Measurements from ENCODE around the gene TUBB1.

Gene TUBB1

GRCh38 chr20:58990651-58991445 is 28.4 kb upstream of the TUBB1 start:
- peak; percentile 29 for DNase-seq

GRCh38 chr20:58991715-58992114 is 27.5 kb upstream of the TUBB1 start:
- DNase-seq, result peak; percentile 17

DNA sequence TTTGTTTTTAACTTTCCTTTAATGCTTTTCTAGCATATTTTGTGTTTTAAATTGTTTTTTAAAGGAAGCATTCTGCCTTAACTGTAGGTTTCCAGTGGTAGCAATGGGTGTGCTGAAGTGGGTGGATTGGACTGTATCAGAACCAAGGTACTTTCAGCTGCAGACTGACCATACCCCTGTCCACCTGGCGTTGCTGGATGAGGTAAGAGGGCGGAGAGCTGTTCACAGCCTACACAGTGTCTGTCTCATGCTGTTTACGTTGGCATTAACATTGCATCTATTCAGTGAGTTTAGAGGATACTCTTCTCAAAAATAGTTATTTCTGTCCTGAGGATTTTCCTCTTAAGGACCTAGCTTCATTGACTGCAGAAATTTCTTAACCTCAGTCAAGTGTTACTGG is 26.3 kb upstream of the TUBB1 start:
- peak; percentile 25 for DNase-seq

GRCh38 chr20:58993332-58994248 is 25.6 kb upstream of the TUBB1 start:
- DNase-seq, result peak; percentile 50

GRCh38 chr20:58994390-58995159 is 24.7 kb upstream of the TUBB1 start:
- DNase-seq, result peak; percentile 29

- no peak for DNase-seq
These were observed 23.6 kb upstream of the TUBB1 start for GRCh38 chr20:58995461-58996225.

DNA sequence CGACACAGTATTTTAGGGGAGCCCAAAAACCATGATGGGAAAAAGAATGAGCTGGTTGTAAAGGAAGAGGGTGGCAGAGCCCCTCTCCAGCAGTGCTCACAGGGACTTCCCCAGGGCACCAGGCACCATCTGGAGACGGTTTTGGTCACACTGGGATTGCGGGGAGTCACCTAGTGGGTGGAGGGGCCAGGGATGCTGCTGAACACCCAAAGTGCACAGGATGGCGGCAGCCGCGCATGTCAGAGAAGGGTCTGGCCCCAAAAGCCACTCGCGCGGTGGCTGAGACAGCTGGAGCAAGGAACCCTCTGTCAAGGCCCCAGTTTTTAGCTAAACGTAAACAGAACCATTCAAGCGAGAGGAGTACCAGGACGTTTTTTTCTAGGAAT is 23.0 kb upstream of the TUBB1 start:
- no peak for DNase-seq

DNA sequence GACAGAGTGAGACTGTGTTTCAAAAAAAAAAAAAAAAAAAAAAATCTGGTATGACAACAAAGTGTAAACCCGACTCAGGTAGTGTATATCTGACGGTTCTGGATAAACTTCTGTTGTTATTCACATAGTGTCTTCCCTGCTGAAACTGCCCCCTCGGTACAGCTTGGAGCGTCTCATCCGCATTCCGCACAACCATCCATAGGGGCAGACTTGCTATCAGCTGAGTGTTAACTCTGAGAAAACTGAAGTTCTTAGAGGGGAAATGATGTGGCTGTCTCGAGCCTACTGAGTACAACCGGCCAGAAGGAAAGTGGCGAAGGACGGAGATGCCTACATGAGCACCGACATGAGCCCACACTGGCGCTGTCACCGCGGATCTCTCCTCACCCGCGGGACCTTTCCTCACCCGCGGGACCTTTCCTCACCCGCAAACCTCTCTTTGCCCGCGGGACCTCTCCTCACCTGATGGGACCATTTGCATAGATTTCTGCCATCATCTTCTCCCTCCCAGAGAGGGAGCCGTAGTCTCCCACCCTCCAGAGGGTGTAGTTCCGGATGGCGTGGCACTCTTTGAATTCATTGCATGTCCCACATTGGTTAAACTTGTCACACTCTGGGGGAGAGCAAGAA is 22.0 kb upstream of the TUBB1 start:
- no peak for DNase-seq

DNA sequence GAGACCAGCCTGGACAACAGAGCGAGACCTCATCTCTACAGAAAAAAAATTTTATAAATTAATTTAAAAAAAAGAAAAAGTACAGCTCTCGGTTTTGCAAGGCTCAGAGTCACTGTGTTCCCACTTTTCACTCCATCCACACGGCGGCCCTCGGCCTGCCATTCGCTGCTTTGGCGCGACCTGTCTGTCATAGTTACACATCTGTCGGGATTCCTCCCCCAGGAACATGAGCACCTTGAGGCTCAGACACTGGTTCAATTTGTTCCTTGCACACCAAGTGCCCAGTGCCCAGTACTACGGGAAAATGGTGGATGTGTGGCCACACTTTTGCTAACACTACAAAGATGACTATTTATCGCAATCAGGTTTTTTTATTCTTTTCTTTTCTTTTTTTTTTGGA is 20.6 kb upstream of the TUBB1 start:
- DNase-seq, result no peak

- DNase-seq, result no peak
These were observed 18.9 kb upstream of the TUBB1 start for GRCh38 chr20:59000326-59000725.

- DNase-seq, result no peak
These were observed 18.2 kb upstream of the TUBB1 start for GRCh38 chr20:59001068-59001448.

DNA sequence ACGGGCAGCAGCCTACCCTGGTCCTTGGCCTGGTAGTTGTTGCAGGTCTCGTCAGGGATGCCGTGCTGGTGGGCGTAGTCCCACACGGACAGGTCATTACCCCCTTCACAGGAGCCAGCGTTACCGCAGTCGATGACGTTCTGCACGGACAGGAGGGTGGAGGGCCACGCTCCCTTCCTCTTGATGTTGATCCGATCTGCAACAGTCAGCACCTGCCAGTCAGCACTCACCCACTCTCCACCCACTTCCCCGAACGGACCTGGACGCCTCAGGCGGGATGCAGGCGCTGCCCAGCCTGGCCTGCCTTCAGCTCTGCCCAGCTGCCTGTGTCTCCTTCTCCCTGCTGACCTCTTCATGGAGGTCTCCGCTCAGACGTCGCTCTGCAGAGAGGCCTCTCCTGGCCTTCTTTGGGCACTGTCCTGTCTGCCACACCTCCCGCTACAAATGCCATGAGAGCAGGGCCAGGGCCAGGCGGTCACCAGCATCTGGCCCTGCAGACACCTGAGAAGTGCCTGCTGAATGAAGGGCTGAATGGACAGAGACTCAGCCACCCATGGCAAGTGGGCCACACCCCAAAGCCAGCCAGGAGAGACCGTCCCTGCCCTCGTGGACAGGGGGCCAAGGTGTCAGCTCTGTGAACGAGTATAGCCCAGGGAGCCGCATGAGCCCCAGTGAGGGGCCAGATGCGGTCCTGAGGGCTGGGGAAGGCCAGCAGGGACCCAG is 17.6 kb upstream of the TUBB1 start:
- DNase-seq, result no peak

DNA sequence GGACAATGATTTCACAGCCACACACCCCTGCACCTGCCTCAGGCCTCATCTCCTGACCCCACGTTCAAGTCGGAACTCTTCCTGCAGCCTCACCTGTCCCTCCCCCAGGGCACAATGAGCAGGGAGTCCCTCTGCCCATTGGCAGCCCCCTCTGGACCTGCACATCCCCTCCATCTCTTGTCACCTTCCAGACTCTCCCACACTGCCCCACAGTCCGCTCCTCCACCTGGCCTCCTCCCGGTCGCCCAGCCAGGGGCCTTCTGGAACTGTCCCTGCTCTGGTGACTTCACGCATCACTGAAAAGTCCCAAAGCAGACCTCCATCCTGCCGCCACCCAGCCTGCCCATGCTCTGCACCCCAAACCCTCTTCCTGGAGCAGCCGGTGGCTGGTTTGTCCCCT is 16.8 kb upstream of the TUBB1 start:
- no peak for DNase-seq

DNA sequence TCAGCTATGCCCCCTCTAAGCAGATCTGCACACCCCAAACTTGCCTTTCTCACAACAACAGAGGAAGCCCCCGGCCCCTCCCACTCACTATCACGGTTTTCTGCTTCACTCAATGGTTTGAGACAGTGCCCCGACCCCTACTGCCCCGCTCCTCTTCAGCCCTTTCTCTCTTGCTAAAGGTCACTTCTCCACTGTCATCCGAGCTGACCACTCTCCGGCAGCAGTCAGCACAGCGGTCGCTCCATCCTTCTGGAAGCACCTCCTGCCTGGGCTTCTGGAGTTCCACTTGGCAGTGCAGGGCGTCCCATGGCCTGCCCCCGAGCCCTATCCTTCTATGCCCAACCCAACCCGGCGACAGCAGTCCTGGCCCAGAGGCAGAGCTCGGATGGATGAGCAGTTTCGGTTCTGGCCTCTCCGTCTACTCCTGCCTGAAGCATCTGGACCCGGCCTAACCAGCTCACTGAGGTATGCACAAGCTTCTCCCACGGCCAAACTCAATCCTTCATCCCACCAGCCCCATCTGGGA is 16.3 kb upstream of the TUBB1 start:
- no peak for DNase-seq

GRCh38 chr20:59003836-59004492 is 15.3 kb upstream of the TUBB1 start:
- DNase-seq, result no peak

DNA sequence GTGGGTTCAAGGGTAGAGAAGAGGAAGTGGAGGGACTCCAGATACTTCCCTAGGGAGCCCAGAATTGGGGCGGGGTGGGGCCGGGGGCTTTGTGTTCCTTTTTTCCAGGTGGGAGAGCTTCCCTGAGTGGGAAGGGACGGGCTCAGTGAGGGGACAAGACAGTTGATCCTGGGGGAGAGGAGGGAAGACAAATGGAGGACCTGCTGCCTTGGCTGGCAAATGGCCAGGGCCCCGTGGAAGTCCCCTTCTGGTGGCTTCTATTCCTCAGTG is 14.8 kb upstream of the TUBB1 start:
- DNase-seq, result no peak

DNA sequence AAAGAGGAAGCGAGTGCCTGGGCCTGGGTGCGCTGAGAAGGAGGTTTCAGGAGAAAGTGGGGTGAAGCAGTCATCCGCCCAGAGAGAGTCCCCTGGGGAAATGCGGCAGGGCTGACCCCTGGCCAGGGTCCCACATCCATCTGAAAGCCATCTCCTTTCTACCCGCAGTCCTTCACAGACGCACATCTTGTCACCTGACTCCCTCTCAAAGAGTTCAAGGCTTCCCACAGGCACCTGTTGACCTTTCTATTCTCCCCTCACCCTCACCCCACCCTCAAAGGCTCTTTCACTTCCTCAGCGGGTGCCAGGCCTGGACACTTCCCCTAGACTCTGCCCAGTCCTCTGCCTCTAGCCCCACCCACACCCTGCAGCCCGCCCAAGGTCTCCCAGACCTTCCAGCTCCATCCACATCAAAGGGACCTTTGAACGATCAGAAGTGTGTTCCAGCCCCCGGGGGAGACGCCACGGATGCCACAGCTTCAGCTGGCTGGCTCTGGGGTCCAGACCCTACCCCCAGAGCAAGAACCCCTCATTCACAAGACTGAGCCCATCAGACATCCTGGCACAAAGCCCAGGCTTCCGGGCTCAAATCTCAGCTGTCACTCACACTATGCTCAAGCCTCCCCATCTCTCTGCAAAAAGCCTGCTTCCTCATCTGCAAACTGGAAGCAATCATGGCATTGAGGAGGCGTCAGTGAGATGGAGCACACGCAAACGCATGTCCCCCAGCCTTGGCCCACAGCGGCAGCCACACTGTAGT is 14.3 kb upstream of the TUBB1 start:
- no peak for DNase-seq

GRCh38 chr20:59005523-59006166 is 13.6 kb upstream of the TUBB1 start:
- DNase-seq, result peak; percentile 42

GRCh38 chr20:59006167-59006863 is 12.9 kb upstream of the TUBB1 start:
- DNase-seq, result peak; percentile 66
